Astrocyte (in vitro differentiated cells and primary cell): ENCODE measurements around the gene SLC35F1.

ENCODE experiments used
- CTCF ChIP-seq: IDR thresholded peaks from 2 replicates; pipeline ENCODE4 v1.5.1; 2011; ENCODE audit warnings: low read depth, mild to moderate bottlenecking, inconsistent platforms, low read length, moderate library complexity; ENCODE audit not compliant: insufficient read depth
- EZH2 ChIP-seq: IDR thresholded peaks from 2 replicates; pipeline ENCODE4 v1.6.1; 2012; ENCODE audit warnings: mild to moderate bottlenecking, low read length, inconsistent platforms; ENCODE audit not compliant: insufficient read depth

GRCh38 chr6:118246406-118246805 is 339.3 kb downstream of the SLC35F1 start:
- TF ChIP-seq CTCF (no peak), EZH2 (no peak)
